Common myeloid progenitor, CD34-positive (primary cell): Measurements from ENCODE around the gene CABLES1.

ENCODE experiments used
- CTCF ChIA-PET: fragments of 350-600 bp; sonication (Branson Sonifier 250); formaldehyde crosslinking; loops from one replicate; lab custom pipeline; 2021; ENCODE audit warnings: antibody characterized with exemption; lab: Charles Lee
- POLR2A ChIA-PET: fragments of 350-600 bp; sonication (Branson Sonifier 250); formaldehyde crosslinking; loops from one replicate; lab custom pipeline; 2021; ENCODE audit warnings: antibody characterized with exemption; lab: Charles Lee
- DNase-seq, 3 donors: peaks; one replicate each; pipeline versions ENCODE4 v3.0.0 to v3.0.0-alpha.2; 2013
- H3K27ac ChIP-seq, 2 experiments: 1 replicate in 1 of 2; 2 replicates in 1 of 2; pipeline ENCODE4 v1.7.0; 2013; ENCODE audit warnings: inconsistent platforms in 2 of 2, low read length in 2 of 2, mild to moderate bottlenecking in 2 of 2, low read depth in 1 of 2, moderate library complexity in 1 of 2; ENCODE audit not compliant: severe bottlenecking in 2 of 2, insufficient read depth in 1 of 2, poor library complexity in 1 of 2
- H3K27me3 ChIP-seq, 5 experiments: replicated peaks in 2 of 5; 1 replicate in 3 of 5; 2 replicates in 2 of 5; pipeline versions ENCODE4 v1.6.1 to v1.7.0; 2013; ENCODE audit warnings: low read length in 4 of 5, mild to moderate bottlenecking in 2 of 5, moderate library complexity in 2 of 5, inconsistent platforms in 1 of 5; ENCODE audit not compliant: insufficient read depth in 5 of 5, control insufficient read depth in 4 of 5
- H3K36me3 ChIP-seq, 4 experiments: 1 replicate in 2 of 4; 2 replicates in 2 of 4; pipeline versions ENCODE4 v1.6.1 to v1.7.0; 2013; ENCODE audit warnings: low read length in 3 of 4, control low read depth in 1 of 4, mild to moderate bottlenecking in 1 of 4; ENCODE audit not compliant: control insufficient read depth in 4 of 4, insufficient read depth in 4 of 4
- H3K4me1 ChIP-seq, 4 experiments: 1 replicate in 3 of 4; 2 replicates in 1 of 4; pipeline versions ENCODE4 v1.6.1 to v1.7.1; 2013; ENCODE audit warnings: low read length in 3 of 4, mild to moderate bottlenecking in 3 of 4, control low read depth in 1 of 4, inconsistent platforms in 1 of 4, moderate library complexity in 1 of 4; ENCODE audit not compliant: control insufficient read depth in 4 of 4, insufficient read depth in 4 of 4; ENCODE audit errors: control extremely low read depth in 1 of 4
- H3K4me3 ChIP-seq, 7 experiments: 1 replicate in 4 of 7; 2 replicates in 3 of 7; pipeline versions ENCODE4 v1.5.1 to v1.7.0; 2013; ENCODE audit warnings: mild to moderate bottlenecking in 7 of 7, low read length in 6 of 7, moderate library complexity in 6 of 7, inconsistent platforms in 2 of 7, low read depth in 2 of 7, control low read depth in 1 of 7; ENCODE audit not compliant: insufficient read depth in 4 of 7, control insufficient read depth in 1 of 7; ENCODE audit errors: extremely low read depth in 1 of 7
- H3K9me3 ChIP-seq, 5 experiments: 1 replicate in 4 of 5; 2 replicates in 1 of 5; pipeline versions ENCODE4 v1.6.1 to v1.7.1; 2013; ENCODE audit warnings: low read length in 4 of 5, mild to moderate bottlenecking in 2 of 5, inconsistent platforms in 1 of 5, low read depth in 1 of 5, moderate library complexity in 1 of 5; ENCODE audit not compliant: control insufficient read depth in 4 of 5, insufficient read depth in 2 of 5; ENCODE audit errors: control extremely low read depth in 1 of 5
- WGBS: methylation state at CpG from one replicate; pipeline ENCODE4 v1.1.5; 2013; ENCODE audit not compliant: insufficient coverage; 5-methylcytosine and 5-hydroxymethylcytosine counted together

CABLES1 gene

GRCh38 chr18:23189099-23189498 lies 53.8 kb downstream of the CABLES1 start:
- POLR2A ChIA-PET, result no interaction called here
- CTCF ChIA-PET, result interaction anchor here (1.0 kb wide), 1 partner anchor 12 kb away, joined by 3 read pairs; no protein-coding TSS in a partner anchor
- H3K4me3 ChIP-seq, result no peak overlapping the region
- no peaks in the 10 kb centered on the region for H3K27me3 ChIP-seq
- H3K27ac ChIP-seq, result no peak overlapping the region
- H3K36me3 ChIP-seq, result peaks cover 0 to 17% (median 8%) of the 10 kb centered on the region in 4 experiments
- no peaks in the 10 kb centered on the region for H3K9me3 ChIP-seq
- DNase-seq, result no peak
- WGBS, result 100% methylated on average over 7 of the region's 7 CpGs
- H3K4me1 ChIP-seq, result peaks cover 3 to 21% (median 13%) of the 10 kb centered on the region in 4 experiments

GRCh38 chr18:23189768-23190661 lies 54.7 kb downstream of the CABLES1 start:
- CTCF ChIA-PET, result interaction anchor here (1.0 to 2.0 kb wide), 2 partner anchors 11 to 38 kb away, joined by 3 to 6 read pairs; no protein-coding TSS in a partner anchor
- 95% methylated on average over 23 of the region's 25 CpGs for WGBS

GRCh38 chr18:23191232-23191631 lies 55.9 kb downstream of the CABLES1 start:
- ChIA-PET CTCF (interaction anchor here (0.6 to 2.6 kb wide), 7 partner anchors 17 to 188 kb away, joined by 3 to 7 read pairs (median 5); no protein-coding TSS in a partner anchor), POLR2A (interaction anchor here (0.6 to 1.4 kb wide), 2 partner anchors 11 to 163 kb away, joined by 3 read pairs; no protein-coding TSS in a partner anchor)
- WGBS, result 100% methylated on average over 1 of the region's 1 CpG

More at GRCh38 chr18:23189768-23190661, 54.7 kb downstream of the CABLES1 start:
- no peak for DNase-seq
- POLR2A ChIA-PET, result no interaction called here
- Histone ChIP-seq H3K9me3 (no peaks in the 10 kb centered on the region), H3K4me3 (no peak overlapping the region), H3K4me1 (peaks cover 3 to 21% (median 13%) of the 10 kb centered on the region in 4 experiments), H3K27me3 (no peaks in the 10 kb centered on the region), H3K27ac (no peak overlapping the region), H3K36me3 (peaks cover 0 to 22% (median 14%) of the 10 kb centered on the region in 4 experiments)

GRCh38 chr18:23193742-23194141 lies 58.5 kb downstream of the CABLES1 start:
- Histone ChIP-seq H3K27me3 (no peaks in the 10 kb centered on the region), H3K9me3 (no peaks in the 10 kb centered on the region), H3K4me3 (no peak overlapping the region), H3K36me3 (peaks cover 3 to 50% (median 43%) of the 10 kb centered on the region in 4 experiments), H3K4me1 (peaks cover 3 to 21% (median 13%) of the 10 kb centered on the region in 4 experiments), H3K27ac (no peak overlapping the region)
- POLR2A ChIA-PET, result no interaction called here
- CTCF ChIA-PET, result interaction anchor here (1.0 to 2.6 kb wide), 3 partner anchors 21 to 186 kb away, joined by 3 to 8 read pairs (median 7); no protein-coding TSS in a partner anchor
- no peak for DNase-seq
- no CpG with 5 or more reads among the region's 2 CpGs for WGBS

More at GRCh38 chr18:23191232-23191631, 55.9 kb downstream of the CABLES1 start:
- peaks cover 3 to 21% (median 13%) of the 10 kb centered on the region in 4 experiments for H3K4me1 ChIP-seq
- H3K9me3 ChIP-seq, result no peaks in the 10 kb centered on the region
- DNase-seq, result no peak
- peaks cover 0 to 27% (median 22%) of the 10 kb centered on the region in 4 experiments for H3K36me3 ChIP-seq
- H3K27ac ChIP-seq, result no peak overlapping the region
- no peaks in the 10 kb centered on the region for H3K27me3 ChIP-seq
- no peak overlapping the region for H3K4me3 ChIP-seq

GRCh38 chr18:23194155-23194996 lies 59.1 kb downstream of the CABLES1 start:
- no peaks in the 10 kb centered on the region for H3K9me3 ChIP-seq
- ChIA-PET CTCF (interaction anchor here (1.3 to 2.5 kb wide), 2 partner anchors 20 to 43 kb away, joined by 3 to 8 read pairs; no protein-coding TSS in a partner anchor), POLR2A (no interaction called here)
- no peak overlapping the region for H3K4me3 ChIP-seq
- no peaks in the 10 kb centered on the region for H3K27me3 ChIP-seq
- DNase-seq, result no peak
- H3K4me1 ChIP-seq, result peaks cover 3 to 21% (median 13%) of the 10 kb centered on the region in 4 experiments
- no peak overlapping the region for H3K27ac ChIP-seq
- peaks cover 3 to 49% (median 40%) of the 10 kb centered on the region in 4 experiments for H3K36me3 ChIP-seq
- WGBS, result 96% methylated on average over 11 of the region's 14 CpGs

GRCh38 chr18:23194997-23195957 lies 60.0 kb downstream of the CABLES1 start:
- ChIA-PET CTCF (interaction anchor here (1.1 to 1.3 kb wide), 2 partner anchors 9 to 44 kb away, joined by 3 read pairs; no protein-coding TSS in a partner anchor), POLR2A (no interaction called here)
- H3K4me3 ChIP-seq, result no peak overlapping the region
- WGBS, result 100% methylated on average over 1 of the region's 9 CpGs
- DNase-seq, result no peak
- H3K9me3 ChIP-seq, result no peaks in the 10 kb centered on the region
- no peak overlapping the region for H3K27ac ChIP-seq
- H3K36me3 ChIP-seq, result peaks cover 3 to 42% (median 36%) of the 10 kb centered on the region in 4 experiments
- H3K27me3 ChIP-seq, result no peaks in the 10 kb centered on the region
- H3K4me1 ChIP-seq, result peaks cover 3 to 21% (median 13%) of the 10 kb centered on the region in 4 experiments
